ENCODE measurements around the gene CPLX3.

CPLX3 gene

GRCh38 chr15:74802290-74802689, 24.1 kb upstream of the CPLX3 start:
- no peak for DNase-seq (ENCODE audit: low read depth in 4 of 4, low spot score in 1 of 4)

- no peak for DNase-seq (ENCODE audit: low read depth in 4 of 4, low spot score in 1 of 4)
Observed at GRCh38 chr15:74802862-74803447, 23.5 kb upstream of the CPLX3 start.

- DNase-seq (ENCODE audit: low read depth in 4 of 4, low spot score in 1 of 4) = no peak
Observed at GRCh38 chr15:74804935-74805334, 21.5 kb upstream of the CPLX3 start.

- no peak for DNase-seq (ENCODE audit: low read depth in 4 of 4, low spot score in 1 of 4)
Observed at GRCh38 chr15:74807282-74807681, 19.1 kb upstream of the CPLX3 start.

- DNase-seq (ENCODE audit: low read depth in 4 of 4, low spot score in 1 of 4) = no peak
Observed at GRCh38 chr15:74808078-74808839, 18.2 kb upstream of the CPLX3 start.

GRCh38 chr15:74808840-74809229, 17.6 kb upstream of the CPLX3 start:
- no peak for DNase-seq (ENCODE audit: low read depth in 4 of 4, low spot score in 1 of 4)

GRCh38 chr15:74809242-74809641, 17.2 kb upstream of the CPLX3 start:
- no peak for DNase-seq (ENCODE audit: low read depth in 4 of 4, low spot score in 1 of 4)

GRCh38 chr15:74809956-74810355, 16.5 kb upstream of the CPLX3 start:
- no peak for DNase-seq (ENCODE audit: low read depth in 4 of 4, low spot score in 1 of 4)

GRCh38 chr15:74812533-74812932, 13.9 kb upstream of the CPLX3 start, which contains the start of gene LMAN1L:
Gene LMAN1L, plus strand, starts transcription at chr15:74812835. Its CDS starts 20 bp downstream, at chr15:74812855.
- DNase-seq (ENCODE audit: low read depth in 4 of 4, low spot score in 1 of 4) = no peak

GRCh38 chr15:74815121-74815934, 11.1 kb upstream of the CPLX3 start:
- no peak for DNase-seq (ENCODE audit: low read depth in 4 of 4, low spot score in 1 of 4)

- no peak for DNase-seq (ENCODE audit: low read depth in 4 of 4, low spot score in 1 of 4)
Observed at GRCh38 chr15:74815961-74816360, 10.5 kb upstream of the CPLX3 start.

GRCh38 chr15:74816624-74817369, 9.6 kb upstream of the CPLX3 start:
- DNase-seq (ENCODE audit: low read depth in 4 of 4, low spot score in 1 of 4) = no peak

- DNase-seq (ENCODE audit: low read depth in 4 of 4, low spot score in 1 of 4) = no peak
Observed at GRCh38 chr15:74817370-74817737, 9.1 kb upstream of the CPLX3 start.

GRCh38 chr15:74820056-74820455, 6.4 kb upstream of the CPLX3 start:
- no peak for DNase-seq (ENCODE audit: low read depth in 4 of 4, low spot score in 1 of 4)

- DNase-seq (ENCODE audit: low read depth in 4 of 4, low spot score in 1 of 4) = no peak
Observed at GRCh38 chr15:74821091-74821789, 5.2 kb upstream of the CPLX3 start.

- no peak for DNase-seq (ENCODE audit: low read depth in 4 of 4, low spot score in 1 of 4)
Observed at GRCh38 chr15:74821790-74822158, 4.7 kb upstream of the CPLX3 start.

GRCh38 chr15:74822233-74822632, 4.2 kb upstream of the CPLX3 start:
- no peak for DNase-seq (ENCODE audit: low read depth in 4 of 4, low spot score in 1 of 4)

GRCh38 chr15:74823324-74823723, 3.1 kb upstream of the CPLX3 start:
- DNase-seq (ENCODE audit: low read depth in 4 of 4, low spot score in 1 of 4) = no peak

- DNase-seq (ENCODE audit: low read depth in 4 of 4, low spot score in 1 of 4) = no peak
Observed at GRCh38 chr15:74824976-74825375, 1.5 kb upstream of the CPLX3 start.

- DNase-seq (ENCODE audit: low read depth in 4 of 4, low spot score in 1 of 4) = no peak
Observed at GRCh38 chr15:74825866-74826265, 561 bp upstream of the CPLX3 start.

GRCh38 chr15:74826921-74827320, 494 bp downstream of the CPLX3 start:
- DNase-seq (ENCODE audit: low read depth in 4 of 4, low spot score in 1 of 4) = no peak
